GM18498 (cell line): ENCODE data around the gene RAB1A.
"Not testable (repeated sequence)": the region's sequence is repeated elsewhere in the genome, so short reads cannot be mapped to it uniquely, and the experiment has no call there.

ENCODE experiments used
- ATAC-seq: cut with Tn5 transposase; IDR thresholded peaks from one replicate; pipeline ENCODE4 v1.9.1; 2021; ENCODE audit warnings: mild to moderate bottlenecking, moderate library complexity; ENCODE audit not compliant: unreplicated experiment

RAB1A gene

DNA sequence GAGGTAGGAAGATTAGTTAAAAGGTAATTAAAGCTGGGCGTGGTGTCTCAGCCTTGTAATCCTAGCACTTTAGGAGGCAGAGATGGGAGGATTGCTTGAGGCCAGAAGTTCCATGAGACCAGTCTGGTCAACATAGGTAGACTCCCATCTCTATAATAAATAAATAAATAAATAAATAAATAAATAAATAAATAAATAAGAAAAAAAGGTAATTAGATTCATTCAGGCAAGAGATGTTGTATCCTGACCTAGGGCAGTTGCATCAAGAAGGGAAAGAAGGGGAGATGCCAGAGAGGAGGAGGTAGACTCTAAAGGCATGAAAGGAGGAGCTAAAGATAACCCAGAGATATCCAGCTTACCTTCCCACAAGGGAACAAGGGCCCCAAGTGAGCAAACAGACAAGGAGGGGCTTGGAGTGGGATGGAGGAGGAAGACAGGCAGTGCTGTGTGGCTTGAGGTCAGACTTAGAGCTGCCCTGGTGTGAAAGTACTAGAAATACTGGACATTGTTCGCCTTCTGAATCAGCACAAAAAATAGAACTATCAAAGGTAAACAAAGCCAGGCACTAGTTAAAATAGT lies 7.4 kb upstream of the RAB1A start:
- no peak for ATAC-seq

DNA sequence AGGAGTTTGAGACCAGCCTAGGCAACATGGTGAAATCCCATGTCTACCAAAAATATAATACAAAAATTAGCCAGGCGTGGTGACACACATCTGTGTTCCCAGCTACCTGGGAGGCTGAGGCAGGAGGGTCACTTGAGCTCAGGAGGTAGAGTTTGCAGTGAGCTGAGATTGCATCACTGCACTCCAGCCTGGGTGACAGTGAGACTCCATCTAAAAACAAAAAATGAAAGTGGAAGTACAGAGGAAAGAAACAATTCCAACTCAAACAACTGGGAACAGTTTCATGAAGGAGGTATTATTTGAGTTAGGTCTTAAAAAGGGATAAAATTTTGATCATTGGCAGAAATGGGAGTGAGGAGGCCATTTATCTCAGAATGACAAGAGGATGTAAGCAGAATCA lies 6.3 kb upstream of the RAB1A start:
- no peak for ATAC-seq

GRCh38 chr2:65134158-65134557 lies 4.3 kb upstream of the RAB1A start:
- ATAC-seq: no peak

GRCh38 chr2:65133626-65134025 lies 3.7 kb upstream of the RAB1A start:
- no peak for ATAC-seq

GRCh38 chr2:65132930-65133329 lies 3.0 kb upstream of the RAB1A start:
- not testable (repeated sequence) for ATAC-seq

DNA sequence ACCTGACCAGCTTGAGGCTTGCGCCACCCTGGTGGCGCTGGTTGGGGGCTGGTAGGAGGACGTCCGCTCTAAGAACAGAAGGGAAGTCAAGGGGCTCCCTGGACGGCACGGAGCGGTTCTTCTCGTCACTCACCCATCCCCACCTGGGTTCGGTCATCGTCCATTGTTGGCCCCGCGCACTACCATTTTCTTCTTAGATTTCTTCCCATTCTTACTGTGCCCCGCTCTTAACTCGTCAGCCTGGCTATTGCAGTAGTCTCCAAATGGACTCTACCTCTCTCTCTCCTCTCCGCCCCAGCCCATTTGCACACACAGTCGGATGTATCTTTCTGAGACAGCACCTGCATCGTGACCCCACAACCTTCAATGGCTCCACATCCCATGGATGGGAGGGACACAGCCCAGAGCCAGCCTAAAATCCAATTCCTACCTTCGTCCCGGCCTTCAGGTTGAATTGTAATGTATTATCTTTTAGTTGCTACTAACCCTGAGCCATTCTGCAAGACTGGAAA lies 814 bp upstream of the RAB1A start:
- ATAC-seq: peak; percentile 32

- ATAC-seq: peak; percentile 2
Observed at GRCh38 chr2:65129286-65129825, 550 bp downstream of the RAB1A start.

DNA sequence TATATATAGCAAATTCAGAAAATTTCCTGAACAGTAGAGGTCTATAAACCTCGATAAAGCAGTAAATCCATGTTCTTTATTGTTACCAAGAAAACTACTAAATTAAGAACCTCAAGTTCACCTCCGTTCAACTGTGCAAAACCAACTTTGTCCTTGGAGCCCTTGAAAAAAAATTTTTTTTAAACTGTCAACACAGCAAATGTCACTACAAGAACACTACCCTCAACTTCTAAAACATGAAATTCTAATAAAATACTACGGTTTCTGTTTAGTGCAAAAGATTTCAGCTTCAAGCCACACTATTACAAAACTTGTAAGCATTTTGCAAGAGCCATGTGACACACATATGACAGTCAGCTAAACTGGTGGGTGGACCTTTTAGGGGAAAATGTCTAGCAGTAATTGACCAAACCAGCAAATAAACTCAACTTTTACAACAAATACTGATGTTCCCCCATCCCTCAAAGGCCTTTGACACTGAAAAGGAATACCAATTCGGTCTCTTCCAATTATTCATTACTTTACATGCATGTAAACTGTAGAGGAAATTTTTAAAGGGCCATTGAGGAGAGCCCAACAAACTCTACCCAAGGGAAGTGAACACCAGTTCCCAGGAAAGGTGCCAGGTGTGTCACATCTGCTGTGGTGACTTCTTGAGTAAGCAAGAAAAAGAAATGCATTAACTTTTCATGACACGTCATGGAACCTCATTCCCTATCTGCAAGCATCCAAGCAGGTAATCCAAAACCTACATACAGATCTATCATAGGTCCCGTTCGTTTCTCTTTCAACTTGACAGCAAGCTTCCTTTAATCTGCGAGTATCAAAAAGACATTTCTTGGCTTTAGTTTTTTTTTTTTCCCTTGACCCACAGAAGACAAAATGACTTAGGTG lies 1.4 kb downstream of the RAB1A start:
- ATAC-seq: no peak

GRCh38 chr2:65125457-65125856 lies 4.4 kb downstream of the RAB1A start:
- not testable (repeated sequence) for ATAC-seq

GRCh38 chr2:65122313-65122712 lies 7.6 kb downstream of the RAB1A start:
- no peak for ATAC-seq

DNA sequence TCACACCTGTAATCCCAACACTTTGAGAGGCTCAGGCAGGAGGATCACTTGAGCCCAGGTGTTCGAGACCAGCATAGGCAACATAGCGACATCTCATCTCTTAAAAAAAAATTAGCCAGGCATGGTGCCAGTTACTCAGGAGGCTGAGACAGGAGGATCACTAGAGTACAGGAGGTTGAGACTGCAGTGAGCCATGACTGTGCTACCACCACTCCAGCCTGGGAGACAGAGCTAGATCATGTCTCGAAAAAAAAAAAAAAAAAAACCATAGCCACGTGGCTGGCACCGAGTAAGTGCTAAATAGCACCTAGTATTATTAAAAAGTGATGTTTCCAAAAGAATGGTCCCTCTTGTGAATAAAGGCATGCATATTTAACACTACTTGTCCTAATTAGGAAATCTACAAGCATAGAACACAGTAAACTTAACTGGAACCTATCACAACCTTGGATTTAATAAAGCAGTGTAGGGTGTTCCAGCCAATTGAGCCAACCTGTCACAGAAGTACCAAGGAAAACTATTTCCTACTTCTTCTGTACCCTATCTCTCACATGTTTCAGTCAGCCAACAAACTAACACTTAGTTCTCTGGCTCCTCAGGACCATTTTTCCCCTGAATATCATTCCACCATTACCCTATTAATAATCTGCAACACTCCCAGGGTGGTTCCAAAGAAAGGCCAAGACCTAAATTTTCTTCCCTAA lies 8.8 kb downstream of the RAB1A start:
- no peak for ATAC-seq

GRCh38 chr2:65116645-65117044 lies 13.3 kb downstream of the RAB1A start:
- no peak for ATAC-seq

- ATAC-seq: no peak
Observed at GRCh38 chr2:65114921-65115320, 15.0 kb downstream of the RAB1A start.

DNA sequence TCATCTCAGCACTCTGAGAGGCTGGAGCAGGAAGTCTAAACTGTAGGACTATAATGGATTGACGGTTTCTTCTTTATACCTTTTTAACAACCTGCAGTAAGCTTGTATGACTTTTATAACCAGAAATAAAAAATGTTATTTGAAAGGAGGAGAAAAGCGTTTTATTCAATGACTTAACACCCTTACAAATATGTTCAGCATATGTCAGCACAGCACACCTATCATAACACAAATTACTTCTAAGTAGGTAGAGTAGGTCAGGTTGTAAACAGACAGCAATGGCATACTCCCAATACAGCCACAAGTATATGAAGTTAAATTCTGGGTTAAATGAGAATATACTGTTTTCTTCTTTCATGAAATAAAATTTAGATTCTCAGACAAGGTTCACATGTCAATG lies 16.1 kb downstream of the RAB1A start:
- no peak for ATAC-seq

GRCh38 chr2:65113229-65113628 lies 16.7 kb downstream of the RAB1A start:
- no peak for ATAC-seq

DNA sequence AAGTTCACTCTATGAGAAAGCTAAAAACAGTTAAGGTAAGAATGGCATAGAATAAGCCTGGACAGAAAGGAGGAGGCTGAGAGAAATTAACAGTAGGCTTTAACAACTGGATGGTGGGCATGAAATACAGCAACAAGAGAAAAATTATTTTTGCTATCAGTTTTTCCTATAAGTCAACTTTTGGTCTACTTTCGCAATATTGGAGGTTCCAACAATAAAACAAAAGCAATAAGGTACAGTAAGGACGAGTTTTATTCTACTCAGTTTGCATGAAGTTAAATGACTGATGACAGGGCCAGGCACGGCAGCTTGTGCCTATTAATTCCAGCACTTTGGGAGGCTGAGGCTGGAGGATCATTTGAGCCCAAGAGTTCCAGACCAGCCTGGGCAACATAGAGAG lies 17.3 kb downstream of the RAB1A start:
- ATAC-seq: no peak

- ATAC-seq: no peak
Observed at GRCh38 chr2:65108780-65109179, 21.1 kb downstream of the RAB1A start.

- no peak for ATAC-seq
Observed at GRCh38 chr2:65107530-65107929, 22.4 kb downstream of the RAB1A start.

DNA sequence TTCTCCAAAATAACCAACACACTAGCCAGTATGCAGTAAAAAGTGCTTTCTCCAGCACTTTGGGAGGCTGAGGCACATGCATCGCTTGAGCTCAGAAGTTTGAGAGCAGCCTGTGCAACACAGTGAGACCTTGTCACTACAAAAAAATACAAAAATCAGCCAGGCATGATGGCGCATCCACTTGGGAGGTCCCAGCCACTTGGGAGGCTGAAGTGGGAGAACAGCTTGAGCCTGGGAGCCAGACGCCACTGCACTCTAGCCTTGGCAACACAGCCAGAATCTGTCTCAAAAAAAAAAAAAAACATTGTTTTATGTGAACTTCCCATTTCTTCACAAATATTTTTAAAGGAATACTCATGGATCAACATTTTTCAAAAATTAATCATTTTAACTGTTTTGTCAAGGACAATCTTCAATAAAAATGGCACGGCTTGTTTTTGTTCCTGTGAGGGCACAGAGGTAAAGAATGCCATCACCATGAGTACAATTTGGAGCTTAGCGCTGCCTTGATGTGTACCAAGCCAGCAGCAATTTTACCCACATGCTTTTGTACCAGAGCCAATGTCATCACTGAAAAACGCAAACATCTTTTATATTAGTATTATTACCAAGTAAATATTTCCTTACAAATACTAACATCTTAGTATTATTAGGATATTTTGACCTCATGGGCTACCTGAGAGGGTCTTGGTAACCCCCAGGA lies 26.7 kb downstream of the RAB1A start:
- no peak for ATAC-seq

- ATAC-seq: no peak
Observed at GRCh38 chr2:65101071-65101470, 28.8 kb downstream of the RAB1A start.

GRCh38 chr2:65098741-65099140 lies 31.2 kb downstream of the RAB1A start:
- no peak for ATAC-seq
